ENCODE measurements around the gene WDFY4. TPM values are rescaled to one million over a fixed set of nuclear protein-coding genes. Genes with fewer than 3 reads are reported as not detected.
A peak's percentile ranks its signal among the peaks of the same experiment; 100 is the strongest.

The WDFY4 gene
- total and polyA plus RNA-seq, 9 of the 15 experiments (the other 6 are each of a cell fraction or from before 2014, with no cell fraction given), result 0.01 to 0.02 (median 0.01) TPM; not detected in 6

- peak in 2 of 3 experiments; percentile 68 to 77; a peak in 3 of 6 replicates for TF ChIP-seq ZBTB11 (CRISPR knock-in tag; IDR thresholded peaks at IDR 0.05)
- TF ChIP-seq SRSF9 (IDR thresholded peaks at IDR 0.05; ENCODE audit: borderline replicate concordance, low read depth, low read length), result no peak
- no peak for TF ChIP-seq ZNF23 (CRISPR knock-in tag; IDR thresholded peaks at IDR 0.05)
- no peak for TF ChIP-seq SFPQ (IDR thresholded peaks at IDR 0.05; ENCODE audit: low read depth, low read length)
- TF ChIP-seq WHSC1 (IDR thresholded peaks at IDR 0.05; ENCODE audit: low read length), result no peak
- no peak for TF ChIP-seq LEF1 (IDR thresholded peaks at IDR 0.05)
- TF ChIP-seq BDP1 (IDR thresholded peaks at IDR 0.05; ENCODE audit: insufficient read depth, insufficient read length), result no peak
- TF ChIP-seq SMAD2 (IDR thresholded peaks at IDR 0.05; ENCODE audit: low read depth, low read length), result no peak
- TF ChIP-seq ELF4 (CRISPR knock-in tag; IDR thresholded peaks at IDR 0.05), result no peak
- TF ChIP-seq NFYB (IDR thresholded peaks at IDR 0.05; ENCODE audit: extremely low read depth, insufficient read length), result no peak
- no peak for TF ChIP-seq ZNF408 (CRISPR knock-in tag; IDR thresholded peaks at IDR 0.05; ENCODE audit: low read depth)
- no peak for TF ChIP-seq ZBTB5 (IDR thresholded peaks at IDR 0.05)
- no peak for TF ChIP-seq HSF4 (CRISPR knock-in tag; IDR thresholded peaks at IDR 0.05; ENCODE audit: borderline replicate concordance)
- no peak for TF ChIP-seq PRMT5 (CRISPR knock-in tag; IDR thresholded peaks at IDR 0.05)
- TF ChIP-seq KLF16 (IDR thresholded peaks at IDR 0.05), result peak; percentile 34; the same call in 1 of the 2 replicates
- TF ChIP-seq CHD2 (IDR thresholded peaks at IDR 0.05; ENCODE audit: low read depth, low read length), result no peak
- TF ChIP-seq ATF1 (CRISPR knock-in tag; IDR thresholded peaks at IDR 0.05), result no peak
- TF ChIP-seq ATF1 (tag; IDR thresholded peaks at IDR 0.05), result peak; percentile 54; the same call in 1 of the 2 replicates
- TF ChIP-seq KDM5B (IDR thresholded peaks at IDR 0.05; ENCODE audit: insufficient replicate concordance, low read depth, low read length), result no peak
Measured at GRCh38 chr10:48656241-48656913, 28.3 kb upstream of the WDFY4 start (continued).
